Posterior vena cava (tissue), 2 donors: ENCODE data around the gene NRXN3. TPM values are rescaled to one million over a fixed set of nuclear protein-coding genes. Genes with fewer than 3 reads are reported as not detected.
"Not testable (repeated sequence)": the region's sequence is repeated elsewhere in the genome, so short reads cannot be mapped to it uniquely, and the experiment has no call there.

Source experiments
- DNase-seq: peaks from one replicate; pipeline ENCODE4 v3.0.0-alpha.2; 2020; ENCODE audit warnings: low spot score
- intact Hi-C, 2 donors: fragments of 100-400 bp; cut with DNase I; formaldehyde crosslinking; loops; one replicate each; pipeline versions ENCODE4 v1.14.1 to v1.14.2; 2022 to 2023
- total RNA-seq, 2 donors: library from RNA; stranded (reverse); fragmentation: NEBNext Ultra II Directional; extraction: Animal tissue kit (Norgen Biotek cat#: 25700); gene quantifications; one replicate each; pipeline ENCODE4 v1.2.1, GENCODE V29; 2021
- donor health status: DM: yes; HTN: yes; CAD: no.
- donor health status: DM: yes; HTN: yes; CAD: no.

NRXN3 gene
- total RNA-seq, 2 donors from 2014 or later, result 11.8 to 14.3 TPM

- intact Hi-C loops, result no loop called here
- DNase-seq, result no peak
These were observed 275.1 kb downstream of the NRXN3 start for GRCh38 chr14:78445275-78445674.

- intact Hi-C loops, result no loop called here
- no peak for DNase-seq
These were observed 276.6 kb downstream of the NRXN3 start for GRCh38 chr14:78446807-78447206.

GRCh38 chr14:78448164-78449094 lies 278.3 kb downstream of the NRXN3 start:
- DNase-seq, result no peak
- intact Hi-C loops, result no loop called here

- DNase-seq, result no peak
- intact Hi-C loops, result no loop called here
These were observed 280.6 kb downstream of the NRXN3 start for GRCh38 chr14:78450669-78451318.

GRCh38 chr14:78451319-78451695 lies 281.1 kb downstream of the NRXN3 start:
- DNase-seq, result no peak
- intact Hi-C loops, result no loop called here

GRCh38 chr14:78455896-78456435 lies 285.8 kb downstream of the NRXN3 start:
- no peak for DNase-seq
- intact Hi-C loops, result no loop called here

GRCh38 chr14:78469947-78470346 lies 299.8 kb downstream of the NRXN3 start:
- DNase-seq, result no peak
- intact Hi-C loops, result no loop called here

GRCh38 chr14:78479127-78479780 lies 309.1 kb downstream of the NRXN3 start:
- no peak for DNase-seq
- intact Hi-C loops, result no loop called here

- intact Hi-C loops, result no loop called here
- no peak for DNase-seq
These were observed 313.9 kb downstream of the NRXN3 start for GRCh38 chr14:78484028-78484427.

- no peak for DNase-seq
- intact Hi-C loops, result no loop called here
These were observed 315.9 kb downstream of the NRXN3 start for GRCh38 chr14:78486081-78486480.

GRCh38 chr14:78486621-78487020 lies 316.4 kb downstream of the NRXN3 start:
- no peak for DNase-seq
- intact Hi-C loops, result no loop called here

GRCh38 chr14:78487573-78487972 lies 317.4 kb downstream of the NRXN3 start:
- DNase-seq, intact Hi-C loops: not testable (repeated sequence)

GRCh38 chr14:78488938-78489337 lies 318.8 kb downstream of the NRXN3 start:
- DNase-seq, result no peak
- intact Hi-C loops, result no loop called here

GRCh38 chr14:78491048-78491447 lies 320.9 kb downstream of the NRXN3 start:
- intact Hi-C loops, result no loop called here
- no peak for DNase-seq

GRCh38 chr14:78498062-78498595 lies 328.0 kb downstream of the NRXN3 start:
- no peak for DNase-seq
- intact Hi-C loops, result no loop called here

GRCh38 chr14:78501909-78502308 lies 331.7 kb downstream of the NRXN3 start:
- DNase-seq, result no peak
- intact Hi-C loops, result no loop called here

- no peak for DNase-seq
- intact Hi-C loops, result no loop called here
These were observed 337.9 kb downstream of the NRXN3 start for GRCh38 chr14:78508023-78508422.

GRCh38 chr14:78509516-78509915 lies 339.3 kb downstream of the NRXN3 start:
- no peak for DNase-seq
- intact Hi-C loops, result no loop called here

- intact Hi-C loops, result no loop called here
- no peak for DNase-seq
These were observed 341.8 kb downstream of the NRXN3 start for GRCh38 chr14:78512021-78512420.

- DNase-seq, result no peak
These were observed 349.7 kb downstream of the NRXN3 start for GRCh38 chr14:78519863-78520262.

More at GRCh38 chr14:78519863-78520262, 349.7 kb downstream of the NRXN3 start:
- intact Hi-C loops, result no loop called here
